Parathyroid adenoma (tissue), 2 donors: ENCODE results near the gene SLC15A1.
"Not testable (repeated sequence)": the region's sequence is repeated elsewhere in the genome, so short reads cannot be mapped to it uniquely, and the experiment has no call there.

ENCODE experiments used
- H2AFZ ChIP-seq: fragments of 300-600 bp; sonication (generic); one replicate; pipeline ENCODE4 v1.7.0; 2017; ENCODE audit warnings: antibody characterized with exemption, mild to moderate bottlenecking
- H3K27ac ChIP-seq: fragments of 300-600 bp; sonication (generic); one replicate; pipeline ENCODE4 v1.7.0; 2017
- H3K27me3 ChIP-seq: fragments of 300-600 bp; sonication (generic); one replicate; pipeline ENCODE4 v1.7.0; 2017; ENCODE audit warnings: low read length; ENCODE audit not compliant: control insufficient read depth, insufficient read depth
- H3K36me3 ChIP-seq: fragments of 300-600 bp; sonication (generic); one replicate; pipeline ENCODE4 v1.7.0; 2017; ENCODE audit warnings: low read length; ENCODE audit not compliant: control insufficient read depth, insufficient read depth
- H3K4me1 ChIP-seq: fragments of 300-600 bp; sonication (generic); one replicate; pipeline ENCODE4 v1.7.0; 2017; ENCODE audit warnings: control low read depth
- H3K4me2 ChIP-seq: fragments of 300-600 bp; sonication (generic); one replicate; pipeline ENCODE4 v1.7.0; 2017; ENCODE audit warnings: low read length
- H3K4me3 ChIP-seq: fragments of 300-600 bp; sonication (generic); one replicate; pipeline ENCODE4 v1.7.0; 2017; ENCODE audit warnings: low read depth, low read length
- H3K79me2 ChIP-seq: fragments of 300-600 bp; sonication (generic); one replicate; pipeline ENCODE4 v1.7.0; 2017; ENCODE audit warnings: control low read depth
- H3K9ac ChIP-seq: fragments of 300-600 bp; sonication (generic); one replicate; pipeline ENCODE4 v1.7.0; 2017; ENCODE audit warnings: mild to moderate bottlenecking
- H3K9me3 ChIP-seq: fragments of 300-600 bp; sonication (generic); one replicate; pipeline ENCODE4 v1.7.0; 2017; ENCODE audit warnings: low read length; ENCODE audit not compliant: control insufficient read depth
- CTCF ChIP-seq: fragments of 300-600 bp; sonication (generic); IDR thresholded peaks from one replicate; pipeline ENCODE4 v1.7.0; 2017; ENCODE audit warnings: antibody characterized with exemption, mild to moderate bottlenecking
- donor health status: primary hyperparathyroidism.

SLC15A1 gene

DNA sequence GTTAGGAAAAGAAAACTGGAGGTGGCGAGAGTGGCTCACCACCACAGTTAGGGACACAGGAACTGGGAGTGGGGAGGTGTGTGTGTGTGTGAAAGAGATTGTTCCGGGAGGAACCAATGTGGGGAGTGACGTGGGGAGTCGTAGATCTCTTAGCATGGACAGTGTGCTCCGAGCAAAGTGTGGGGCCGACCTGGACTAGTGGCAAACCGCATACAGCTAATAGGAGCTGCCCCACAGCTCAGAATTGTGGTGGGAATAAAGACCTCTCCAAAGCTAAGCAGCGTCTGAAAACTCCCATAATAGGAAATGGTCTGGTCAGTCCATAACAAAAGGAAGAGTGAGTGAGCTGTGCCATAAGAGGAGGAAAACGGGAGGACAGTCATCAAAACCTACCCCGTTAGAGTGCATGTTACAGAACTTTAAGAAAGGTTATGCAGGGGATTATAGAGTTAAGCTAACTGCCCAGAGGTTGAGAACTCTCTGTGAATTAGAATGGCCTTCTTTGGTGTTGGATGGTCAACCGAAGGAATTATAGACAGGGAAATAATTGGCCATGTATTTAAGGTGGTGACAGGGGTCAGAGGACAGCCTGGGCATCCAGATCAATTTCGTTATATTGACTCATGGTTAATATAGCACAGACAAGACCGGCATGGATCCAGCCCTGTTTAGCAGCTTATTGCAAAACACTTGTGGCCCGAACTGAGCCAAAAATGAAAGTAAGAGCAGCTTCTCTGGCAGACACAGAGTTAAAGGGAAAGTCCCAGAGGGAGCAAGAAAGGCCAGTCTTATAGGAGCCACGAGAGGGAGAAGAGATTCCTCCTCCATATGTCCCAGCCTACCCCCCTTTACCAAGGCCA, 8.9 kb upstream of the SLC15A1 start:
- Histone ChIP-seq H3K27me3 (no peaks in the 10 kb centered on the region), H3K79me2 (no peaks in the 10 kb centered on the region), H3K36me3 (no peaks in the 10 kb centered on the region), H3K9ac (no peak overlapping the region), H3K9me3 (no peaks in the 10 kb centered on the region), H3K4me1 (no peaks in the 10 kb centered on the region), H3K27ac (no peak overlapping the region), H2AFZ (no peak overlapping the region), H3K4me3 (no peak overlapping the region), H3K4me2 (no peak overlapping the region)
- no peak for TF ChIP-seq CTCF

DNA sequence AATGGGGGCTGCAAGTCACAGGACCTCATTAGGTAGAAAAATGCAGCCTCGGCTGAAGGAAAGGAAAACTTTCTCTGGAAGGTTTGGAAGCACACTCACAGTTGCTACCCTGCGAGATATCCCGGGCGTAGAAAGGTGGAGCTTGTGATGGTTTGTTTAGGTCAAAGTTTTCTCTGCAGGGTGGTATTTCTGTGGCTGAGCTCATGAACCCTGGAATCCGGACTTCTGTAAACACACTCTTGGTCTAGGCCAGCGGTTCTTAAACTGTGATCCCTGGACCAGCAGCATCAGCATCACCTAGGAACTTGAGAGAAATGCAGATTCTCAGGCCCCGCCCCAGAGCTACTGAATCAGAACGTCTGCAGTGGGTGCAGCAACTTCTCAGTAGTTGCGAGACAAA, 3.3 kb upstream of the SLC15A1 start:
- Histone ChIP-seq H3K79me2 (no peaks in the 10 kb centered on the region), H3K9ac (no peak overlapping the region), H3K27me3 (no peaks in the 10 kb centered on the region), H3K27ac (no peak overlapping the region), H3K36me3 (no peaks in the 10 kb centered on the region), H3K4me2 (no peak overlapping the region), H3K9me3 (no peaks in the 10 kb centered on the region), H3K4me3 (no peak overlapping the region), H3K4me1 (peaks cover 3% of the 10 kb centered on the region), H2AFZ (no peak overlapping the region)
- no peak for TF ChIP-seq CTCF

- H3K4me2 ChIP-seq = no peak overlapping the region
- no peak overlapping the region for H2AFZ ChIP-seq
- H3K9ac ChIP-seq = no peak overlapping the region
- no peaks in the 10 kb centered on the region for H3K79me2 ChIP-seq
- peaks cover 3% of the 10 kb centered on the region for H3K4me1 ChIP-seq
- H3K27ac ChIP-seq = no peak overlapping the region
- no peaks in the 10 kb centered on the region for H3K9me3 ChIP-seq
- no peaks in the 10 kb centered on the region for H3K27me3 ChIP-seq
- H3K4me3 ChIP-seq = no peak overlapping the region
- no peak for TF ChIP-seq CTCF
- H3K36me3 ChIP-seq = no peaks in the 10 kb centered on the region
Observed at GRCh38 chr13:98755116-98755515, 2.6 kb upstream of the SLC15A1 start.

DNA sequence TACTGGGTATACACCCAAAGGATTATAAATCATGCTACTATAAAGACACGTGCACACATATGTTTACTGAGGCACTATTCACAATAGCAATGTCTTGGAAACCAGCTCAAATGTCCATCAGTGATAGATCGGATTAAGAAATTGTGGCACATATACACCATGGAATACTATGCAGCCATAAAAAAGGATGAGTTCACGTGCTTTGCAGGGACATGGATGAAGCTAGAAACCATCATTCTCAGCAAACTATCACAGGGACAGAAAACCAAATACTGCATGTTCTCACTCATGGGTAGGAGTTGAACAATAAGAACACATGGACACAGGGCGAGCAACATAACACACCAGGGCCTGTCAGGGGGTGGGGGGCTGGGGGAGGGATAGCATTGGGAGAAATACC, 2.0 kb upstream of the SLC15A1 start:
- H3K4me3 ChIP-seq, H3K27me3 ChIP-seq, H3K79me2 ChIP-seq, H3K4me2 ChIP-seq, H3K36me3 ChIP-seq, H3K9ac ChIP-seq, H2AFZ ChIP-seq, H3K9me3 ChIP-seq, H3K4me1 ChIP-seq, H3K27ac ChIP-seq: not testable (repeated sequence)

DNA sequence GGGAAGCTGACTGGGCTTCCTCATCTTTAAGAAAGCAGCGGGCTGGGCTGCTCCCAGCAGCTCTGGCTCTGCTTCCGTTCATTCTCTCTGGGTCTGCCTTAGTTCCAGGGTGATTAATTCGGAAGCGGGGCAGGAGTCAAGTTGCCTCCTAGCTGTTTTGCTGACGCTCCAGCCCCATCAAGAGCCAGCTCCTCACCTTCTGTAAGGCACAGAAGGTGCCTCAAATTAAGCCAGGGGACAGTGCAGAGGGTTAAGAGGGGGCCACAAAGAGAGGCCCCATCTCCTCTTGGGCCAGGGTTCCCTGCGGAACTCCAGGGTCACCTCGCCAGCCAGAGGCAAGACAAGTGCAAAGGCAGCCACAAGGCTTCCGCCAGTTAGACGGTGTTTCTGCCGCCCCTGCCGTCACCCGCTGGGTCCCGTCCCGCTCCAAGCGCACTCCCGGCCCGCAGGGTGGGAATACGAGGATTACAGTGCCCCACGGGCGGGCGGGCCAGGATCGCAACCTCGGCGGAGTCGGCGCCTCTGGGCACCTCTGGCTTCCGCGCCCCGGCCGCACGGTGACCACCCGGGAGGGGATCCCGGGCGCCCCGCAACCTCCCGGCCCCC, 508 bp downstream of the SLC15A1 start:
- Histone ChIP-seq H3K4me1 (peaks cover 3% of the 10 kb centered on the region), H3K9me3 (no peaks in the 10 kb centered on the region), H3K36me3 (no peaks in the 10 kb centered on the region), H3K27ac (peak overlapping the region; percentile 29), H3K9ac (no peak overlapping the region), H3K79me2 (no peaks in the 10 kb centered on the region), H3K4me3 (peak overlapping the region; percentile 61), H2AFZ (peak overlapping the region; percentile 86), H3K27me3 (no peaks in the 10 kb centered on the region), H3K4me2 (peak overlapping the region; percentile 94)
- TF ChIP-seq CTCF = no peak
